HG02981 (cell line): ENCODE data around the gene THNSL1.
"Not testable (repeated sequence)": the region's sequence is repeated elsewhere in the genome, so short reads cannot be mapped to it uniquely, and the experiment has no call there.

Experiments
- ATAC-seq: cut with Tn5 transposase; IDR thresholded peaks from one replicate; pipeline ENCODE4 v1.9.1; 2021; ENCODE audit warnings: mild to moderate bottlenecking, moderate library complexity; ENCODE audit not compliant: unreplicated experiment

THNSL1 gene

GRCh38 chr10:25016376-25017153 lies at the start of gene THNSL1:
THNSL1 (plus strand) TSS chr10:25016612; CDS start chr10:25023224, 6,612 bp downstream.
- ATAC-seq, result peak; percentile 97

GRCh38 chr10:24966962-24967481 lies 49.4 kb upstream of the THNSL1 start:
- ATAC-seq, result no peak

- ATAC-seq, result no peak
Measured at GRCh38 chr10:24968349-24968748, 48.1 kb upstream of the THNSL1 start.

GRCh38 chr10:24968951-24969350 lies 47.5 kb upstream of the THNSL1 start:
- not testable (repeated sequence) for ATAC-seq

- ATAC-seq, result no peak
Measured at GRCh38 chr10:24969841-24970281, 46.6 kb upstream of the THNSL1 start.

GRCh38 chr10:24971374-24971773 lies 45.0 kb upstream of the THNSL1 start:
- no peak for ATAC-seq

- ATAC-seq, result no peak
Measured at GRCh38 chr10:24973163-24973562, 43.2 kb upstream of the THNSL1 start.

- no peak for ATAC-seq
Measured at GRCh38 chr10:24974976-24975375, 41.4 kb upstream of the THNSL1 start.

- ATAC-seq, result no peak
Measured at GRCh38 chr10:24979685-24980084, 36.7 kb upstream of the THNSL1 start.

- ATAC-seq, result no peak
Measured at GRCh38 chr10:24981161-24981710, 35.2 kb upstream of the THNSL1 start.

GRCh38 chr10:24982319-24983112 lies 33.9 kb upstream of the THNSL1 start:
- no peak for ATAC-seq

- ATAC-seq, result no peak
Measured at GRCh38 chr10:24983130-24983529, 33.3 kb upstream of the THNSL1 start.

GRCh38 chr10:24983946-24984345 lies 32.5 kb upstream of the THNSL1 start:
- ATAC-seq, result no peak

- no peak for ATAC-seq
Measured at GRCh38 chr10:24984906-24985305, 31.5 kb upstream of the THNSL1 start.

- ATAC-seq, result no peak
Measured at GRCh38 chr10:24988831-24989640, 27.4 kb upstream of the THNSL1 start.

- ATAC-seq, result no peak
Measured at GRCh38 chr10:24989867-24990266, 26.5 kb upstream of the THNSL1 start.

GRCh38 chr10:24991298-24991697 lies 25.1 kb upstream of the THNSL1 start:
- ATAC-seq, result no peak

- no peak for ATAC-seq
Measured at GRCh38 chr10:24992512-24993133, 23.8 kb upstream of the THNSL1 start.

- no peak for ATAC-seq
Measured at GRCh38 chr10:24993237-24993958, 23.0 kb upstream of the THNSL1 start.

GRCh38 chr10:24995072-24995471 lies 21.3 kb upstream of the THNSL1 start:
- ATAC-seq, result no peak
